Keratinocyte (primary cell): ENCODE data around the gene SUV39H1. TPM values are rescaled to one million over a fixed set of nuclear protein-coding genes. Genes with fewer than 3 reads are reported as not detected.

Experiments used
- DNase-seq: peaks from one replicate; pipeline ENCODE4 v3.0.0-alpha.2; 2011; ENCODE audit warnings: low read depth, missing footprints, low spot score
- FAIRE-seq: peaks from 2 replicates; lab custom pipeline; 2011; peaks lifted over from hg19 to GRCh38; lab: Jason Lieb, UNC
- H2AFZ ChIP-seq: 2 replicates; pipeline ENCODE4 v1.6.0; 2012; ENCODE audit warnings: low read length, control low read depth, inconsistent platforms; ENCODE audit not compliant: control insufficient read depth
- H3K27ac ChIP-seq: 2 replicates; pipeline ENCODE4 v1.5.1; 2011; ENCODE audit warnings: low read length; ENCODE audit not compliant: control insufficient read depth, insufficient read depth
- H3K27me3 ChIP-seq: 3 replicates; pipeline ENCODE4 v1.6.0; 2011; ENCODE audit warnings: low read length; ENCODE audit not compliant: control insufficient read depth, insufficient read depth; ENCODE audit errors: extremely low read depth
- H3K36me3 ChIP-seq, 2 experiments: 2 replicates in 1 of 2; 3 replicates in 1 of 2; pipeline ENCODE4 v1.5.1; 2011; ENCODE audit warnings: low read length in 2 of 2, mild to moderate bottlenecking in 1 of 2; ENCODE audit not compliant: control insufficient read depth in 2 of 2, insufficient read depth in 2 of 2; ENCODE audit errors: extremely low read depth in 1 of 2
- H3K4me1 ChIP-seq: 3 replicates; pipeline ENCODE4 v1.5.1; 2011; ENCODE audit warnings: low read length; ENCODE audit not compliant: control insufficient read depth, insufficient read depth; ENCODE audit errors: extremely low read depth
- H3K4me2 ChIP-seq: 3 replicates; pipeline ENCODE4 v1.6.0; 2011; ENCODE audit warnings: low read depth, low read length; ENCODE audit not compliant: control insufficient read depth, insufficient read depth; ENCODE audit errors: extremely low read depth
- H3K4me3 ChIP-seq, 3 experiments: fragments of 200-600 bp in 1 of 3; sonication (generic) in 1 of 3; 2 replicates in 2 of 3; 3 replicates in 1 of 3; pipeline ENCODE4 v1.5.1; 2011 to 2016; ENCODE audit warnings: low read length in 3 of 3, mild to moderate bottlenecking in 3 of 3, control low read depth in 2 of 3, inconsistent platforms in 1 of 3, low read depth in 1 of 3, mixed read lengths in 1 of 3, mixed run types in 1 of 3, moderate library complexity in 1 of 3; ENCODE audit not compliant: control insufficient read depth in 2 of 3, insufficient read depth in 2 of 3; ENCODE audit errors: extremely low read depth in 1 of 3
- H3K79me2 ChIP-seq: 2 replicates; pipeline ENCODE4 v1.6.0; 2012; ENCODE audit warnings: low read length; ENCODE audit not compliant: control insufficient read depth, insufficient read depth
- H3K9ac ChIP-seq: 3 replicates; pipeline ENCODE4 v1.6.0; 2011; ENCODE audit warnings: low read length; ENCODE audit not compliant: control insufficient read depth, insufficient read depth; ENCODE audit errors: extremely low read depth
- H3K9me1 ChIP-seq: 3 replicates; pipeline ENCODE4 v1.6.0; 2011; ENCODE audit warnings: low read length; ENCODE audit not compliant: control insufficient read depth, insufficient read depth; ENCODE audit errors: extremely low read depth
- H3K9me3 ChIP-seq: 2 replicates; pipeline ENCODE4 v1.5.1; 2012; ENCODE audit warnings: low read depth, low read length; ENCODE audit not compliant: control insufficient read depth
- H4K20me1 ChIP-seq: 3 replicates; pipeline ENCODE4 v1.6.0; 2011; ENCODE audit warnings: low read length; ENCODE audit not compliant: control insufficient read depth, insufficient read depth; ENCODE audit errors: extremely low read depth
- EZH2 ChIP-seq: IDR thresholded peaks from one replicate; pipeline ENCODE4 v1.6.1; 2012; ENCODE audit warnings: inconsistent platforms, mild to moderate bottlenecking, low read length, moderate library complexity
- dilution Hi-C: fragments of 300-500 bp; cut with MboI; formaldehyde crosslinking; loops from one replicate; pipeline ENCODE4 v1.7.0; 2020; ENCODE audit warnings: low sequenced_read_pairs; ENCODE audit not compliant: extremely low pct_ligation_motif_present
- polyA plus RNA-seq, 5 experiments: library from polyadenylated mRNA; depleted of rRNA in 3 of 5; stranded (reverse) in 3 of 5; stranded (forward) in 1 of 5; unstranded in 1 of 5; fragments of >200 nt; gene quantifications; 1 replicate in 1 of 5; 2 replicates in 3 of 5; 3 replicates in 1 of 5; pipeline versions ENCODE4 v1.2.1 to v1.2.3, GENCODE V29; 2011 to 2012; ENCODE audit warnings: missing spikeins in 2 of 5, low read depth in 1 of 5, low replicate concordance in 1 of 5
- TF ChIP-seq, protein P1 (sequence below), 3 experiments: IDR thresholded peaks in 1 of 3; conservative IDR thresholded peaks in 1 of 3; optimal IDR thresholded peaks in 1 of 3; 2 replicates in 2 of 3; 3 replicates in 1 of 3; pipeline versions ENCODE3 to v1.5.1; 2011; ENCODE audit warnings: low read length in 3 of 3, mild to moderate bottlenecking in 3 of 3, moderate library complexity in 2 of 3, control low read depth in 1 of 3, inconsistent platforms in 1 of 3; ENCODE audit not compliant: insufficient read depth in 2 of 3; ENCODE audit errors: extremely low read depth in 1 of 3

The SUV39H1 gene
- polyA plus RNA-seq, 1 donor (not counting 4 experiments of a cell fraction or from before 2014, with no cell fraction given), result 4.9 TPM

- no peak overlapping the region for H2AFZ ChIP-seq
Measured at GRCh38 chrX:48703642-48704481, 7.3 kb downstream of the SUV39H1 start.

GRCh38 chrX:48705871-48706270 lies 9.3 kb downstream of the SUV39H1 start:
- H3K79me2 ChIP-seq, result peaks cover 11% of the 10 kb centered on the region
- no peak overlapping the region for H3K9ac ChIP-seq
- H3K36me3 ChIP-seq, result no peaks in the 10 kb centered on the region
- no peaks in the 10 kb centered on the region for H3K27me3 ChIP-seq
- peaks cover 3% of the 10 kb centered on the region for H3K9me3 ChIP-seq
- no peak overlapping the region for H3K27ac ChIP-seq
- no peak for TF ChIP-seq EZH2
- no peaks in the 10 kb centered on the region for H4K20me1 ChIP-seq
- FAIRE-seq, result no peak
- DNase-seq, result no peak
- no peak overlapping the region for H3K4me3 ChIP-seq
- dilution Hi-C loops, result no loop called here
- no peaks in the 10 kb centered on the region for H3K9me1 ChIP-seq
- H2AFZ ChIP-seq, result no peak overlapping the region
- peaks cover 14% of the 10 kb centered on the region for H3K4me1 ChIP-seq
- no peak overlapping the region for H3K4me2 ChIP-seq

More at GRCh38 chrX:48703642-48704481, 7.3 kb downstream of the SUV39H1 start:
- no peaks in the 10 kb centered on the region for H4K20me1 ChIP-seq
- TF ChIP-seq, protein P1, sequence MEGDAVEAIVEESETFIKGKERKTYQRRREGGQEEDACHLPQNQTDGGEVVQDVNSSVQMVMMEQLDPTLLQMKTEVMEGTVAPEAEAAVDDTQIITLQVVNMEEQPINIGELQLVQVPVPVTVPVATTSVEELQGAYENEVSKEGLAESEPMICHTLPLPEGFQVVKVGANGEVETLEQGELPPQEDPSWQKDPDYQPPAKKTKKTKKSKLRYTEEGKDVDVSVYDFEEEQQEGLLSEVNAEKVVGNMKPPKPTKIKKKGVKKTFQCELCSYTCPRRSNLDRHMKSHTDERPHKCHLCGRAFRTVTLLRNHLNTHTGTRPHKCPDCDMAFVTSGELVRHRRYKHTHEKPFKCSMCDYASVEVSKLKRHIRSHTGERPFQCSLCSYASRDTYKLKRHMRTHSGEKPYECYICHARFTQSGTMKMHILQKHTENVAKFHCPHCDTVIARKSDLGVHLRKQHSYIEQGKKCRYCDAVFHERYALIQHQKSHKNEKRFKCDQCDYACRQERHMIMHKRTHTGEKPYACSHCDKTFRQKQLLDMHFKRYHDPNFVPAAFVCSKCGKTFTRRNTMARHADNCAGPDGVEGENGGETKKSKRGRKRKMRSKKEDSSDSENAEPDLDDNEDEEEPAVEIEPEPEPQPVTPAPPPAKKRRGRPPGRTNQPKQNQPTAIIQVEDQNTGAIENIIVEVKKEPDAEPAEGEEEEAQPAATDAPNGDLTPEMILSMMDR (optimal IDR thresholded peaks at IDR 0.05 in 1 of 3, IDR thresholded peaks at IDR 0.05 in 1 of 3, conservative IDR thresholded peaks at IDR 0.05 in 1 of 3; ENCODE audit: extremely low read depth in 1 of 3, insufficient read depth in 2 of 3, low read length in 3 of 3), result peak in 1 of 3 experiments; percentile 33
- no peak for TF ChIP-seq EZH2
- dilution Hi-C loops, result no loop called here
- H3K27ac ChIP-seq, result peak overlapping the region; percentile 45
- peak overlapping the region; percentile 43 for H3K4me2 ChIP-seq
- no peaks in the 10 kb centered on the region for H3K27me3 ChIP-seq
- DNase-seq (peak; percentile 80), FAIRE-seq (peak; percentile 91)
- peaks cover 14% of the 10 kb centered on the region for H3K4me1 ChIP-seq
- H3K9me1 ChIP-seq, result no peaks in the 10 kb centered on the region
- H3K9me3 ChIP-seq, result peaks cover 3% of the 10 kb centered on the region
- H3K36me3 ChIP-seq, result peaks cover 0 to 2% of the 10 kb centered on the region in 2 experiments
- H3K9ac ChIP-seq, result no peak overlapping the region
- H3K79me2 ChIP-seq, result peaks cover 21% of the 10 kb centered on the region
- H3K4me3 ChIP-seq, result no peak overlapping the region
